Naive B cell (primary cell): ENCODE data around the gene GRB7. TPM values are rescaled to one million over a fixed set of nuclear protein-coding genes. Genes with fewer than 3 reads are reported as not detected.
A peak's percentile ranks its signal among the peaks of the same experiment; 100 is the strongest.

Source experiments
- ATAC-seq, 2 donors: fragments of 150-1000 bp; cut with Tn5 transposase; 2 replicates each; pipeline ENCODE4 v1.10.0; 2021; ENCODE audit warnings: low read depth in 2 of 2, mild to moderate bottlenecking in 2 of 2, moderate library complexity in 2 of 2
- DNase-seq: peaks from one replicate; pipeline ENCODE4 v3.0.0; 2022
- H3K27ac Mint-ChIP-seq, 6 donors: one replicate each; pipeline ENCODE4 v1.8.0; 2020 to 2022; ENCODE audit warnings: mild to moderate bottlenecking in 6 of 6, mixed read lengths in 6 of 6, moderate library complexity in 5 of 6, inconsistent platforms in 2 of 6
- H3K27me3 Mint-ChIP-seq, 3 donors: one replicate each; pipeline ENCODE4 v1.8.0; 2021 to 2022; ENCODE audit warnings: mixed read lengths in 3 of 3, mild to moderate bottlenecking in 1 of 3
- H3K36me3 Mint-ChIP-seq, 2 donors: one replicate each; pipeline ENCODE4 v1.8.0; 2020 to 2022; ENCODE audit warnings: mixed read lengths in 2 of 2, inconsistent platforms in 1 of 2, mild to moderate bottlenecking in 1 of 2
- H3K4me1 Mint-ChIP-seq, 3 donors: one replicate each; pipeline ENCODE4 v1.8.0; 2020 to 2022; ENCODE audit warnings: mixed read lengths in 3 of 3, inconsistent platforms in 1 of 3, mild to moderate bottlenecking in 1 of 3, moderate library complexity in 1 of 3
- H3K4me3 Mint-ChIP-seq, 8 donors: one replicate each; pipeline ENCODE4 v1.8.0; 2020 to 2022; ENCODE audit warnings: mild to moderate bottlenecking in 8 of 8, mixed read lengths in 8 of 8, moderate library complexity in 8 of 8, inconsistent platforms in 2 of 8
- H3K9me3 Mint-ChIP-seq, 7 donors: one replicate each; pipeline ENCODE4 v1.8.0; 2020 to 2022; ENCODE audit warnings: mixed read lengths in 7 of 7, mild to moderate bottlenecking in 5 of 7, inconsistent platforms in 2 of 7, moderate library complexity in 1 of 7
- polyA plus RNA-seq, 6 donors: library from polyadenylated mRNA; unstranded; fragments of 300-500 nt; fragmentation: Illumina TruSeq; gene quantifications; one replicate each; pipeline ENCODE4 v1.2.3, GENCODE V29; 2021; ENCODE audit warnings: low read depth in 6 of 6

The GRB7 gene
- polyA plus RNA-seq, 6 donors from 2014 or later = 0.23 to 0.65 (median 0.29) TPM; not detected in 3

GRCh38 chr17:39781031-39781860 is 43.5 kb downstream of the GRB7 start:
- Mint-ChIP-seq H3K9me3 (no peaks in the 10 kb centered on the region), H3K4me1 (peaks cover 60 to 89% (median 72%) of the 10 kb centered on the region in 3 donors), H3K27ac (peak overlapping the region; percentile 80 to 93 (median 88)), H3K36me3 (peaks cover 43 to 44% of the 10 kb centered on the region in 2 donors), H3K4me3 (peak overlapping the region in 5 of 8 donors; percentile 31 to 78 (median 46)), H3K27me3 (no peaks in the 10 kb centered on the region)
- no peak for ATAC-seq
- DNase-seq = no peak

- Mint-ChIP-seq H3K9me3 (no peaks in the 10 kb centered on the region), H3K4me1 (peaks cover 57 to 86% (median 69%) of the 10 kb centered on the region in 3 donors), H3K36me3 (peaks cover 41 to 46% of the 10 kb centered on the region in 2 donors), H3K27me3 (no peaks in the 10 kb centered on the region), H3K4me3 (peak overlapping the region in 4 of 8 donors; percentile 23 to 57 (median 36)), H3K27ac (peak overlapping the region; percentile 21 to 93 (median 84))
- ATAC-seq (no peak), DNase-seq (no peak)
Measured at GRCh38 chr17:39781861-39782213, 44.1 kb downstream of the GRB7 start.

- Mint-ChIP-seq H3K4me3 (peak overlapping the region in 3 of 8 donors; percentile 19 to 57 (median 47)), H3K36me3 (peaks cover 46 to 52% of the 10 kb centered on the region in 2 donors), H3K27ac (peak overlapping the region; percentile 4 to 93 (median 72)), H3K9me3 (no peaks in the 10 kb centered on the region), H3K4me1 (peaks cover 60 to 86% (median 69%) of the 10 kb centered on the region in 3 donors), H3K27me3 (no peaks in the 10 kb centered on the region)
- no peak for ATAC-seq
- DNase-seq = no peak
Measured at GRCh38 chr17:39782481-39782880, 44.7 kb downstream of the GRB7 start.

DNA sequence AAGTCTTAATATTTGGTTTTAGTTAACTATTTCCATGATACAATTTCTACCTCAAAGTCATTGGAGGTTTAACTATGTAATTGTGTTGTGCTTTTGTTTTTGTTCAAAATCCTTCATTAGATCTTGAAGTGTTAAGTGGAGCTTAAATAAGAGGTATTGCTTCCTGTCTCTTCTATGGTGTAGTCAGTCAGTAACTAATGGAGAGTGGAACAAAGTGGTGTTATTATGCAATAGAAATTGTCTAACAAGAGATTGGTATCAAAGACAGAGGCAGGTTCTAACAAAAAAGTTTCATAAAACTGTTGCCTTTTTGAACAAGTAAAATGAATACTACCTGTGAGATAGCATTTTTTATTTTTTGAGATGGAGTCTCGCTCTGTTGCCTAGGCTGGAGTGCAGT is 45.2 kb downstream of the GRB7 start:
- no peaks in the 10 kb centered on the region for H3K9me3 Mint-ChIP-seq
- H3K27me3 Mint-ChIP-seq = no peaks in the 10 kb centered on the region
- peaks cover 60 to 86% (median 69%) of the 10 kb centered on the region in 3 donors for H3K4me1 Mint-ChIP-seq
- peaks cover 51 to 57% of the 10 kb centered on the region in 2 donors for H3K36me3 Mint-ChIP-seq
- H3K4me3 Mint-ChIP-seq = peak overlapping the region in 5 of 8 donors; percentile 1 to 47 (median 19)
- peak overlapping the region in 3 of 6 donors; percentile 50 to 82 (median 63) for H3K27ac Mint-ChIP-seq
- DNase-seq (no peak), ATAC-seq (no peak)

GRCh38 chr17:39787041-39787440 is 49.3 kb downstream of the GRB7 start:
- DNase-seq (no peak), ATAC-seq (no peak)
- peaks cover 46 to 83% (median 59%) of the 10 kb centered on the region in 3 donors for H3K4me1 Mint-ChIP-seq
- H3K9me3 Mint-ChIP-seq = no peaks in the 10 kb centered on the region
- H3K4me3 Mint-ChIP-seq = peak overlapping the region in 5 of 8 donors; percentile 2 to 54 (median 23)
- peaks cover 44 to 60% of the 10 kb centered on the region in 2 donors for H3K36me3 Mint-ChIP-seq
- H3K27ac Mint-ChIP-seq = peak overlapping the region in 3 of 6 donors; percentile 43 to 60 (median 57)
- no peaks in the 10 kb centered on the region for H3K27me3 Mint-ChIP-seq

DNA sequence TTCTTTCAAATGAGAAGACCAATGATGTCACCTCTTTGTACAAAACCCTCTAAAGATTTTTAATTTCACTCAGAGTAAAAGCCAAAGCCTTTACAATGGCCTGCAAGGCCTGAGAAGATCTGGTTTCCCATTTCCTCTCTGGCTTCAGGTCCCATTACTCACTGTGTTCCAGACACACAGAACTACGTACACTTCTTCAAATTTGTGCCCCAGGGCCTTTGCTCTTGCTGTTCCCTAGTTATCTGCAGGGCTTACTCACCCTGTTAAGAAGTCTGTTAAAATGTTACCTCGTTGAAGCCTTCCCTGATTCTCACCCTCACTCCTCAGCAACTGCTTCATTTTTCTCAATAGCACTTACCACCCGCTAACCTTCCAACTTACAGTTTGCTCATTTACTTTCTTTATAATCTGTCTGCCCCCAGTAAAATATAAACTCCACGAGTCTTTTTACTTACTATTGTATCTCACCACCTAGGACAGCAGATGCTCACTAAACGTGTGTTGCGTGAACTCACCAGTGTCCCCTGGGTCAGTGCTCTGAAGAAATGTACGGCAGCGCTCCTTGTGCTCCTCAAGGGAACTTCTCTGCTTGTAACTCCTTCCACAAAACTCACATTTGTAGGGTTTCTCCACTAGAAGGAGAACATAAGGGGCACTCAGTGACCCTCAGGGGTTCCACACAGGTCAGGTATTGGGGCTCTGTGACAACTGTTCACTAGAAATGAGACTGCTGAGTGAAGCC is 50.2 kb downstream of the GRB7 start:
- peaks cover 46 to 83% (median 59%) of the 10 kb centered on the region in 3 donors for H3K4me1 Mint-ChIP-seq
- H3K27me3 Mint-ChIP-seq = no peaks in the 10 kb centered on the region
- H3K4me3 Mint-ChIP-seq = peak overlapping the region in 5 of 8 donors; percentile 2 to 54 (median 23)
- DNase-seq (no peak), ATAC-seq (no peak)
- H3K27ac Mint-ChIP-seq = peak overlapping the region in 4 of 6 donors; percentile 27 to 60 (median 52)
- H3K9me3 Mint-ChIP-seq = no peaks in the 10 kb centered on the region
- peaks cover 43 to 51% of the 10 kb centered on the region in 2 donors for H3K36me3 Mint-ChIP-seq

DNA sequence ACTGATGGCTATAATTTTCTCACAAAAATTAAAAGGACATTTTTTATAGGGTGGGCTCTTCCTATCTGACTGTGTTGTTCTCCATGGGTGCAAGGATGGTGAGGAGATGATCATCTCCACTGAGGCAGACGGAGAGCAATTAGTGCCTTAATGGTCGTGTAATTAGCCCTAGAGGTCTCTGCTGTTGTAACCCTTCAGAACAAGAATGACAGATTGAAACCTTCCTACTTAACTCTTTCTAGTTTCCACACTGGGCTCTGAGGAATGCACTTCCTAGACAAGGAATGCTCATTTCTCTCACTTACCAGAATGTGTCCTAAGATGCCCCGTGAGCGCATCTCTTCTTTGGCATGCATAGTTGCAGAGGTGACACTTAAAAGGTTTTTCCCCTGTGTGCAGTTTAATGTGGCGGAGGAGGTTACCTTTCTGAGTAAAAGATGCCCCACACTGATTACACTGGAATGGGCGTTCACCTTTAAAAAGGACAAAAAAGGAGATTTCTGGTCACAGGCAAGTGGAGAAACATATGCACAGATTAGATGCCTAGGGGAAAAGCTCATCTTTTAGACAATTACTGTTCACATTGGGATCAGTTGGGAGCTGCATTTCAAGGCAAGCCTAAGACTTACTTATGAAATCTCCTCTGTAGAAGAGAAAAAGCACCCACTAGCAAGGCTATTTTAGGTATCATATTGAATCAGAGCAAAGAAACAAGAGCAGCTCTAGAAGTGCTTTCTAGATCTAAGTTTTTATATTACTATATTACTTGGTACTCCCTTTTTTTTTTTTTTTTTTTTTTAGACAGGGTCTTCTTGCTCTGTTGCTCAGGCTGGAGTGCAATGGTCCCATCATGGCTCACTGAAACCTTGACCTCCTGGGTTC is 53.6 kb downstream of the GRB7 start:
- Mint-ChIP-seq H3K27ac (peak overlapping the region; percentile 6 to 95 (median 66)), H3K4me1 (peaks cover 57 to 82% (median 64%) of the 10 kb centered on the region in 3 donors), H3K36me3 (peaks cover 29 to 31% of the 10 kb centered on the region in 2 donors), H3K9me3 (no peaks in the 10 kb centered on the region), H3K4me3 (peak overlapping the region in 6 of 8 donors; percentile 21 to 65 (median 45)), H3K27me3 (no peaks in the 10 kb centered on the region)
- ATAC-seq (no peak), DNase-seq (no peak)

DNA sequence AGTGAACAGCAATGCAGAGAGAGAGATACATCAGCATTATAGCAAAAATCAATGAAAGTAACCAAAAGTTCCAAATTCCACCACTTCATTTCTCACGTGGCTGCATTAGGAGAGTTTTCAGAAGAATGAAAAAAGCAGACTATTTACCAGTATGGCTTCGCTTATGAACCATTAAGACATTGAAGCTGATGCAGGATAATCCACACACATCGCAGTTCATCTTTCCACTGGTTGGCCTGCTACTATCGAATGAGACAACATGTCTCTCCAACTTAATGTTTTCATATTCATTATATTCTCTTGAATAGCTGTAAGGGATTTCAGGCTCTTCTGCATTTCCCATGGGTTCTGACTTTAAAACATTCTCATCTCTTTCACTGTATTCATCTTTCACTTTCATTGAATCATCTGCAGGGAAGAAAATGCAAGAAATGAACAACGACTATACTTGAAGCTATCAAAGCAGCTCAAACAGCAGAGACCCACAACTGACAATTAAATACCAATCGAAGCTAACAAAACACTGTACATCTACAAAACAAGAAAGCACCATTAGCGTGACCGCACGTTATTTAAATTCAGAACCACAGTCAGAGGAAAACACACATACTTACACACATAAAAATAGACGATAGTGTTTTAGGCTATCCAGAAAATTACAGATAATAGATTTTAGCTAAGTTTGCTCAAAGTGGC is 54.9 kb downstream of the GRB7 start:
- Mint-ChIP-seq H3K27me3 (no peaks in the 10 kb centered on the region), H3K4me1 (peaks cover 57 to 80% (median 63%) of the 10 kb centered on the region in 3 donors), H3K36me3 (peaks cover 23 to 33% of the 10 kb centered on the region in 2 donors), H3K27ac (peak overlapping the region; percentile 74 to 95 (median 78)), H3K9me3 (no peaks in the 10 kb centered on the region), H3K4me3 (peak overlapping the region; percentile 5 to 88 (median 72))
- DNase-seq (no peak), ATAC-seq (no peak)

- Mint-ChIP-seq H3K36me3 (peaks cover 22 to 32% of the 10 kb centered on the region in 2 donors), H3K27ac (peak overlapping the region; percentile 72 to 98 (median 88)), H3K9me3 (no peaks in the 10 kb centered on the region), H3K4me3 (peak overlapping the region; percentile 31 to 90 (median 70)), H3K27me3 (no peaks in the 10 kb centered on the region), H3K4me1 (peaks cover 58 to 80% (median 64%) of the 10 kb centered on the region in 3 donors)
- DNase-seq (no peak), ATAC-seq (no peak)
Measured at GRCh38 chr17:39793301-39793872, 55.6 kb downstream of the GRB7 start.

DNA sequence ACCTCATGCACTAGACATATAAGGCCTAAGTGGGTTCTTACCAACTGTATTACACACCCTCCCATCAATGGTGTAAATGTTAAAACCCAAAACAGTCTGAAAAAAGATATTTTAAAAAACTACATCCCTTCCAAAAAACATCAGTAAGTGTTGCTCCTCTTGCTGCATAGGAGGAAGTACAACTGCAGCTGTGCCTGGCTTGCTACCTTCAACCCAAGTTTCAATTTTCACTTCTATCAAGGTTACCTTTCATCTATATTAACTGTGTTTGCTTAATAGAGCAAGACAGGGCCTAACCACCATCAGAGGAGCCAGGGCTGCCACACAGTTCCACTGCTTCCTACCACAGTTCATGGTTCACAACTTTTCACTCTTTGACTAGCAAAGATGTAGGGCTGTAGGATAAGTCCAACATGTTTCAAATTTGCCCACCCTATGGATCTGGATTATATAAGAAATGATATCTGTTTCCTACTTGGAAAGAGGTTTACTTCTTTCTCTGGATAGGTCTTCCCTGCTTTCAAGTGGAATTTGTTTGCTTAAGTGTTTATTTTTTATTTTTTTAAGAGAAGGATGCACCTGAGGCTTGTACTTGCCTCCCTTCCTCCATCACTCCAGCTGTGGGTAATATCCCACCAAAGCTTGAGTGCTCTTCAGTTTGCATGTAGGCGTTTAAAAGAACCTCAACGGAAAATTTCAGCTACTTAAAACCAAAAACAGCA is 56.7 kb downstream of the GRB7 start:
- Mint-ChIP-seq H3K4me1 (peaks cover 66 to 85% (median 75%) of the 10 kb centered on the region in 3 donors), H3K27ac (peak overlapping the region; percentile 76 to 98 (median 95)), H3K36me3 (peaks cover 19 to 32% of the 10 kb centered on the region in 2 donors), H3K9me3 (no peaks in the 10 kb centered on the region), H3K27me3 (no peaks in the 10 kb centered on the region), H3K4me3 (peak overlapping the region; percentile 68 to 86 (median 78))
- ATAC-seq (peak; percentile 97 to 99), DNase-seq (peak; percentile 82)
